Naive thymus-derived CD8-positive, alpha-beta T cell (primary cell): ENCODE results near the gene PTPRM. TPM values are rescaled to one million over a fixed set of nuclear protein-coding genes. Genes with fewer than 3 reads are reported as not detected.

Source experiments
- ATAC-seq, 2 donors: fragments of 150-1000 bp; cut with Tn5 transposase in 1 of 2; sonication (Bioruptor Pico), chemical (Tn5 transposase) in 1 of 2; 1 replicate in 1 of 2; 2 replicates in 1 of 2; pipeline ENCODE4 v1.10.0; 2021; ENCODE audit warnings: mild to moderate bottlenecking in 2 of 2, moderate library complexity in 2 of 2
- POLR2A ChIA-PET: fragments of 350-600 bp; sonication (Branson Sonifier 250); formaldehyde crosslinking; loops from one replicate; lab custom pipeline; 2021; ENCODE audit warnings: antibody characterized with exemption; lab: Charles Lee
- DNase-seq, 10 donors: peaks; one replicate each; pipeline versions ENCODE4 v3.0.0 to v3.0.0-alpha.2; 2020 to 2022
- H3K27ac Mint-ChIP-seq, 10 donors: one replicate each; pipeline ENCODE4 v1.8.0; 2020 to 2022; ENCODE audit warnings: mild to moderate bottlenecking in 10 of 10, mixed read lengths in 10 of 10, moderate library complexity in 4 of 10, inconsistent platforms in 1 of 10
- H3K27me3 Mint-ChIP-seq, 5 donors: one replicate each; pipeline ENCODE4 v1.8.0; 2021 to 2022; ENCODE audit warnings: mixed read lengths in 5 of 5
- H3K36me3 Mint-ChIP-seq, 3 donors: one replicate each; pipeline ENCODE4 v1.8.0; 2020 to 2022; ENCODE audit warnings: mixed read lengths in 3 of 3, mild to moderate bottlenecking in 2 of 3, inconsistent platforms in 1 of 3
- H3K4me1 Mint-ChIP-seq, 4 donors: one replicate each; pipeline ENCODE4 v1.8.0; 2021 to 2022; ENCODE audit warnings: mixed read lengths in 4 of 4
- H3K4me3 Mint-ChIP-seq, 10 donors: one replicate each; pipeline ENCODE4 v1.8.0; 2020 to 2022; ENCODE audit warnings: mild to moderate bottlenecking in 10 of 10, mixed read lengths in 10 of 10, moderate library complexity in 6 of 10, inconsistent platforms in 1 of 10
- H3K9me3 Mint-ChIP-seq, 9 donors: one replicate each; pipeline ENCODE4 v1.8.0; 2020 to 2022; ENCODE audit warnings: mixed read lengths in 9 of 9, mild to moderate bottlenecking in 3 of 9, inconsistent platforms in 1 of 9, moderate library complexity in 1 of 9
- polyA plus RNA-seq, 3 donors: library from polyadenylated mRNA; unstranded; fragments of 300-500 nt; fragmentation: Illumina TruSeq; gene quantifications; one replicate each; pipeline ENCODE4 v1.2.3, GENCODE V29; 2021
- total RNA-seq, 8 experiments: library from RNA in 2 of 8; stranded (reverse) in 2 of 8; gene quantifications; one replicate each; pipeline ENCODE4 v1.2.3 and lab custom pipeline; 2021 to 2026

The PTPRM gene
- total and polyA plus RNA-seq, 5 experiments from 2014 or later = 0.28 to 12.1 (median 0.52) TPM

GRCh38 chr18:8140841-8141501 lies 573.9 kb downstream of the PTPRM start:
- ATAC-seq = no peak
- Mint-ChIP-seq H3K9me3 (peaks cover 0 to 20% (median 2%) of the 10 kb centered on the region in 9 donors), H3K4me3 (no peak overlapping the region), H3K36me3 (no peaks in the 10 kb centered on the region), H3K4me1 (peaks cover 0 to 2% (median 0%) of the 10 kb centered on the region in 4 donors), H3K27ac (no peak overlapping the region), H3K27me3 (peaks cover 0 to 8% (median 0%) of the 10 kb centered on the region in 5 donors)
- DNase-seq = no peak
- POLR2A ChIA-PET = no interaction called here

DNA sequence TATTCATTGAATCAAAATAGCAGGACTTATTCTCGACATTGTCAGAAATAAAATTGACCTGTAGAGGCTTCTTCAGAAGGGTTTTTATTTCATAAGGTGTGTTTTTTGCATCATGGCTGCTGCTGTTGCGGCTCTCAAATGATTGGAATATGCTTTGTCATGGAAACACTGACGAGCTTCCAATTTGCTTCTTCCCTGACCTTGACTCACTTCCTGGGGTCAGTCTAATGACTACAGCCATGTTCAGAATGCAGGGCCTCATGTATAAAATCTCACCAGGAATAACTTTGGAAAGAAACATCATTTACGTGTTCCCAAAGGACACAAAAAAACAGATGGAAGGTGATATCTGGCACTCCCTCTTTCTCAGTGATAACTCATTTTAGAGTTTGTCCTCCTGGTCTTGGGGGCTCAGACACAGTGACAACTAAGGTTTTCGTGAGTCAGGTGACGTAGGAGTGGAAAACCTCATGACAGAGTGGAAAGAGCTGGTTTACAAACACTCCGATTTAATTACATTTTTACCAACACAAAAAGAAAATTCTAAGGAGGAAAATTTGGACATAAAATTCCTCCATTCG lies 575.1 kb downstream of the PTPRM start:
- DNase-seq (no peak), ATAC-seq (no peak)
- peaks cover 0 to 23% (median 5%) of the 10 kb centered on the region in 9 donors for H3K9me3 Mint-ChIP-seq
- POLR2A ChIA-PET = no interaction called here
- H3K27me3 Mint-ChIP-seq = peaks cover 0 to 8% (median 0%) of the 10 kb centered on the region in 5 donors
- H3K4me3 Mint-ChIP-seq = no peak overlapping the region
- peaks cover 0 to 2% (median 0%) of the 10 kb centered on the region in 4 donors for H3K4me1 Mint-ChIP-seq
- no peaks in the 10 kb centered on the region for H3K36me3 Mint-ChIP-seq
- H3K27ac Mint-ChIP-seq = no peak overlapping the region

GRCh38 chr18:8142932-8143331 lies 575.8 kb downstream of the PTPRM start:
- Mint-ChIP-seq H3K27ac (no peak overlapping the region), H3K36me3 (no peaks in the 10 kb centered on the region), H3K9me3 (peaks cover 0 to 30% (median 7%) of the 10 kb centered on the region in 9 donors), H3K4me3 (no peak overlapping the region), H3K27me3 (peaks cover 0 to 8% (median 0%) of the 10 kb centered on the region in 5 donors), H3K4me1 (peaks cover 0 to 2% (median 0%) of the 10 kb centered on the region in 4 donors)
- POLR2A ChIA-PET = no interaction called here
- ATAC-seq = no peak
- DNase-seq = no peak

GRCh38 chr18:8151181-8151580 lies 584.1 kb downstream of the PTPRM start:
- H3K27ac Mint-ChIP-seq = no peak overlapping the region
- no peaks in the 10 kb centered on the region for H3K27me3 Mint-ChIP-seq
- H3K9me3 Mint-ChIP-seq = peaks cover 0 to 21% (median 6%) of the 10 kb centered on the region in 9 donors
- DNase-seq = no peak
- no peak overlapping the region for H3K4me3 Mint-ChIP-seq
- no peaks in the 10 kb centered on the region for H3K4me1 Mint-ChIP-seq
- POLR2A ChIA-PET = no interaction called here
- ATAC-seq = no peak
- no peaks in the 10 kb centered on the region for H3K36me3 Mint-ChIP-seq

GRCh38 chr18:8153887-8154583 lies 586.9 kb downstream of the PTPRM start:
- DNase-seq = no peak
- Mint-ChIP-seq H3K9me3 (peaks cover 0 to 4% (median under 1%) of the 10 kb centered on the region in 9 donors), H3K27me3 (no peaks in the 10 kb centered on the region), H3K36me3 (peaks cover 0 to 2% (median 0%) of the 10 kb centered on the region in 3 donors), H3K4me3 (no peak overlapping the region), H3K4me1 (no peaks in the 10 kb centered on the region), H3K27ac (no peak overlapping the region)
- no peak for ATAC-seq
- POLR2A ChIA-PET = no interaction called here

- no peaks in the 10 kb centered on the region for H3K4me1 Mint-ChIP-seq
Observed at GRCh38 chr18:8162802-8163201, 595.7 kb downstream of the PTPRM start.

DNA sequence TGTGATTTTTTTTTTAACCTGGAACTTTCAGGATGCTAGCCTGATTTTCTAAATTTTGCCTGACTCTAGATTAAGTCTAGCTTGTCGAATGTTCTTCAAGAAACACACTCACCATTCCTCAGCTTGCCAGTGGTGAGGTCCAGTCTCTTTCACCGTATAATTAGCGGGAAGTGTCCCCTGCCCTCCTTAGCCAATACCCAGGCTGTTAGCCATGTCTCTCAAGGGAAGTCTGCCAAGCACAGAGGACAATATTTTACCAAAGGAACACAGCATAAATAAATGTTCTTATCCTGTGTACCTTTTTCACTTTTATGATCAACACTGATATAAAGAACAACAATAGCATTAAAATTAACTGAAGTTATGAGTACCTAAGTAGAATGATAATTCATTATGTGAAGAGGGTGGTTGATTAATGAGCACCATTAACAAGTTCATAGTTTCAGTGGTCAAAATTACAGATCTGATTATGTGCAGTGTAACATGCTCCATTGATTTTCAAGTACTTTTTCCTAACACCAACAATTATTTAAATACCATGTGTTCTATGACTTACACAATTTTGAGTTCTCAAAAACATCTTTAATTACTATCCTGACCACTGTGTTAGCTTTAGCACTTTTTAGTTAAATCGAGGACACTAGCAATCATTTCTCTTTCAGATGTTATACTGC lies 596.3 kb downstream of the PTPRM start:
- POLR2A ChIA-PET = no interaction called here
- no peak overlapping the region for H3K27ac Mint-ChIP-seq
- H3K36me3 Mint-ChIP-seq = peaks cover 0 to 2% (median 0%) of the 10 kb centered on the region in 3 donors
- DNase-seq (no peak), ATAC-seq (no peak)
- no peaks in the 10 kb centered on the region for H3K4me1 Mint-ChIP-seq
- H3K4me3 Mint-ChIP-seq = no peak overlapping the region
- no peaks in the 10 kb centered on the region for H3K9me3 Mint-ChIP-seq
- peaks cover 0 to 3% (median 0%) of the 10 kb centered on the region in 5 donors for H3K27me3 Mint-ChIP-seq

More at GRCh38 chr18:8162802-8163201, 595.7 kb downstream of the PTPRM start:
- POLR2A ChIA-PET = no interaction called here
- no peak for ATAC-seq
- DNase-seq = no peak
- Mint-ChIP-seq H3K27me3 (peaks cover 0 to 3% (median 0%) of the 10 kb centered on the region in 5 donors), H3K27ac (no peak overlapping the region), H3K9me3 (no peaks in the 10 kb centered on the region), H3K36me3 (peaks cover 0 to 2% (median 0%) of the 10 kb centered on the region in 3 donors), H3K4me3 (no peak overlapping the region)

DNA sequence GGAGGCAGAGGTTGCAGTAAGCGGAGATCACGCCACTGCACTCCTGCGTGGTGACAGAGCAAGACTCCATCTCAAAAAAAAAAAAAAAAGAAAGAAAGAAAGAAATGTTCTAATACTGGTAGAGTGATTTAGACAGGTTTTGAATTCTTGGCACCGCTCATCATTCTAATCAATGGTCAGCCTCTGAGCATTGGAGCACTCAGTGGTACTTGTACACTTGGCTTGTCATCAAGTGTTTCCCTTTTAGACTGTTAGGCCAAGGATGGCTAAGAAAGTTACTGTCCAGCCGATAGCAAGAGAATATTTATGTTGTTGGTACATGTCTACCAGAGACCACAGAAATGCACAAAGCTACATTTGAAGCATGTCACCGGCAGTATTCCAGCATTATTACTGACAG lies 598.0 kb downstream of the PTPRM start:
- no peak for ATAC-seq
- Mint-ChIP-seq H3K4me1 (no peaks in the 10 kb centered on the region), H3K9me3 (no peaks in the 10 kb centered on the region), H3K4me3 (no peak overlapping the region), H3K27ac (no peak overlapping the region), H3K27me3 (peaks cover 0 to 3% (median 0%) of the 10 kb centered on the region in 5 donors), H3K36me3 (no peaks in the 10 kb centered on the region)
- POLR2A ChIA-PET = no interaction called here
- no peak for DNase-seq

DNA sequence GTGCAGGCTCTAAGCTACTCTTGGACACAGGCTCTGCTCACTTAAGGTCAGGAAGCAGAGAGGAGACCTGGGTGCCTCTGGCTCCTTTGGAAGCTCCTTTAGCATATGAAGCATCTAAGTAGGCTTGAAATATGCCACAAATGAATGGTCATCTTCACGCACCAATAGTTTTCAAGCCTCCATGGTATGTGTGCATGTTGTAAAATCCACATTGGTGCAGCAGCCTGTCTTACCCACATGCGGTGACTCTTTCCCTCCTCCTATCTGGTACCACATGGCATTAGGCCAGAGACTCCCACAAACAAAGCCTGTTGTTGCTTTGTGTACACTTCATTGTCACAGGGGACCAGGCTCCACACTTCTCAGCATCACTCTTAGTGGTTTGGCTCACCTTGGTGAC lies 599.9 kb downstream of the PTPRM start:
- no peak overlapping the region for H3K27ac Mint-ChIP-seq
- no peaks in the 10 kb centered on the region for H3K36me3 Mint-ChIP-seq
- POLR2A ChIA-PET = no interaction called here
- H3K4me3 Mint-ChIP-seq = no peak overlapping the region
- DNase-seq (no peak), ATAC-seq (no peak)
- no peaks in the 10 kb centered on the region for H3K9me3 Mint-ChIP-seq
- H3K27me3 Mint-ChIP-seq = peaks cover 0 to 3% (median 0%) of the 10 kb centered on the region in 5 donors
- no peaks in the 10 kb centered on the region for H3K4me1 Mint-ChIP-seq

GRCh38 chr18:8167673-8168072 lies 600.6 kb downstream of the PTPRM start:
- ATAC-seq (no peak), DNase-seq (no peak)
- POLR2A ChIA-PET = no interaction called here
- no peak overlapping the region for H3K4me3 Mint-ChIP-seq
- no peak overlapping the region for H3K27ac Mint-ChIP-seq
- H3K36me3 Mint-ChIP-seq = no peaks in the 10 kb centered on the region
- peaks cover 0 to 3% (median 0%) of the 10 kb centered on the region in 5 donors for H3K27me3 Mint-ChIP-seq
- no peaks in the 10 kb centered on the region for H3K9me3 Mint-ChIP-seq
- H3K4me1 Mint-ChIP-seq = no peaks in the 10 kb centered on the region

- POLR2A ChIA-PET = no interaction called here
- no peak overlapping the region for H3K4me3 Mint-ChIP-seq
- H3K36me3 Mint-ChIP-seq = no peaks in the 10 kb centered on the region
- peaks cover 0 to 3% (median 0%) of the 10 kb centered on the region in 5 donors for H3K27me3 Mint-ChIP-seq
- DNase-seq = no peak
- no peak for ATAC-seq
- H3K27ac Mint-ChIP-seq = no peak overlapping the region
- H3K9me3 Mint-ChIP-seq = no peaks in the 10 kb centered on the region
- no peaks in the 10 kb centered on the region for H3K4me1 Mint-ChIP-seq
Observed at GRCh38 chr18:8169722-8170121, 602.6 kb downstream of the PTPRM start.

- H3K4me3 Mint-ChIP-seq = no peak overlapping the region
- H3K27me3 Mint-ChIP-seq = no peaks in the 10 kb centered on the region
- no peak overlapping the region for H3K27ac Mint-ChIP-seq
- no peaks in the 10 kb centered on the region for H3K36me3 Mint-ChIP-seq
- POLR2A ChIA-PET = no interaction called here
- peaks cover 0 to 5% (median 3%) of the 10 kb centered on the region in 9 donors for H3K9me3 Mint-ChIP-seq
- DNase-seq (no peak), ATAC-seq (no peak)
- no peaks in the 10 kb centered on the region for H3K4me1 Mint-ChIP-seq
Observed at GRCh38 chr18:8174771-8175170, 607.7 kb downstream of the PTPRM start.
